HG03575 (cell line): ENCODE results near the gene CTSO.

ENCODE experiments used
- ATAC-seq: cut with Tn5 transposase; IDR thresholded peaks from one replicate; pipeline ENCODE4 v1.9.1; 2021; ENCODE audit not compliant: unreplicated experiment, insufficient number of reproducible peaks, low FRiP score; ENCODE audit errors: extremely low read depth

Gene CTSO

GRCh38 chr4:155883895-155884294, 69.8 kb downstream of the CTSO start:
- no peak for ATAC-seq

GRCh38 chr4:155881555-155881954, 72.1 kb downstream of the CTSO start:
- ATAC-seq, result no peak

GRCh38 chr4:155879767-155880166, 73.9 kb downstream of the CTSO start:
- ATAC-seq, result no peak

GRCh38 chr4:155878611-155879010, 75.1 kb downstream of the CTSO start:
- no peak for ATAC-seq

GRCh38 chr4:155877971-155878370, 75.7 kb downstream of the CTSO start:
- ATAC-seq, result no peak

GRCh38 chr4:155875878-155876277, 77.8 kb downstream of the CTSO start:
- ATAC-seq, result no peak
